ENCODE data around the gene RPS14.

Gene RPS14

DNA sequence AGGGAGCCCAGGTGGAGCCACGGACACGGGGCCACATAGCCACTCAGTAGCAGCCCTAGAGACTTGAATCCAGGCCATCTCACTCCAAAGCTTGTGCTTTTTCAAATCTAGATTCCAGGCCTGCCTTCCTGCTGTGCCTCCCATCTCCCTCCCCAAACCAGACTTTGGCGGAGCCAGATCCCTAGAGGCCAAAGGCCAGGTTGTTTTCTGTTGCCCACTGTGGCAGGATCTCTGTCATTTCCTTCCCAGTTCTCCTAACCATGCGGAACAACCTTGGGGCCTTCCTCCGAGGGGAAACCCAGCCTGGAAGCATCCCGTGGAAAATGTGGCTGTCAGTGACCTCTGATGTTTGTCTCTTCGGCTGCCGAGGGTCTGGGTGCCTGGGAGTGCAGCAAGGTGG is 16.4 kb upstream of the RPS14 start:
- TF ChIP-seq, protein P1, sequence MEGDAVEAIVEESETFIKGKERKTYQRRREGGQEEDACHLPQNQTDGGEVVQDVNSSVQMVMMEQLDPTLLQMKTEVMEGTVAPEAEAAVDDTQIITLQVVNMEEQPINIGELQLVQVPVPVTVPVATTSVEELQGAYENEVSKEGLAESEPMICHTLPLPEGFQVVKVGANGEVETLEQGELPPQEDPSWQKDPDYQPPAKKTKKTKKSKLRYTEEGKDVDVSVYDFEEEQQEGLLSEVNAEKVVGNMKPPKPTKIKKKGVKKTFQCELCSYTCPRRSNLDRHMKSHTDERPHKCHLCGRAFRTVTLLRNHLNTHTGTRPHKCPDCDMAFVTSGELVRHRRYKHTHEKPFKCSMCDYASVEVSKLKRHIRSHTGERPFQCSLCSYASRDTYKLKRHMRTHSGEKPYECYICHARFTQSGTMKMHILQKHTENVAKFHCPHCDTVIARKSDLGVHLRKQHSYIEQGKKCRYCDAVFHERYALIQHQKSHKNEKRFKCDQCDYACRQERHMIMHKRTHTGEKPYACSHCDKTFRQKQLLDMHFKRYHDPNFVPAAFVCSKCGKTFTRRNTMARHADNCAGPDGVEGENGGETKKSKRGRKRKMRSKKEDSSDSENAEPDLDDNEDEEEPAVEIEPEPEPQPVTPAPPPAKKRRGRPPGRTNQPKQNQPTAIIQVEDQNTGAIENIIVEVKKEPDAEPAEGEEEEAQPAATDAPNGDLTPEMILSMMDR (conservative IDR thresholded peaks at IDR 0.05; ENCODE audit: low read depth, low read length): no peak
- DNase-seq (ENCODE audit: low read depth): no peak
- H3K4me3 ChIP-seq (ENCODE audit: low read depth, low read length): no peak overlapping the region

DNA sequence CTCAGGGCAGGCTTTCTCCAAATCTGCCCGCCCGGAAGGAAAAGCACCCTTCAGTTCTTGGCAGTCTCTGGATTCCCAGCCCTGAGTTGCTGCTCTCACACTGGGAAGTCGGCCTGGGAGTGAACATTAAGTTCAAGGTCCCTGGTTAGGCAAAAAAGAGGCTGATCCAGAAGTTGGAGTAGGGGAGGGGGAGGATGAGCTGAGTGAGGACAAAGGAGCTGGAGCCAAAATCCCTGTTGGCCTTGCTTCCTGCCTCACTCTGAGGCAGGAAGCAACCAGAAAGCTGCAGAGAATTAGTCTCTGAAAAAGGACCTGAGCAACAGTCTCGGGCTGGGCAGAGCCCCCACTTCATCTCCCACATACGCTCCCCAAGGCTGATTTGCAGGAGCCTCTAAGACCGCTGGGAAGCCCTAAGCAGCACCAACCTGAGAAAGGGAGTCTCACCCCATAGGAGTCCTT is 15.0 kb upstream of the RPS14 start:
- H3K4me3 ChIP-seq (ENCODE audit: low read depth, low read length): no peak overlapping the region
- peak; percentile 30 for DNase-seq (ENCODE audit: low read depth)
- TF ChIP-seq, protein P1 (conservative IDR thresholded peaks at IDR 0.05; ENCODE audit: low read depth, low read length): no peak

DNA sequence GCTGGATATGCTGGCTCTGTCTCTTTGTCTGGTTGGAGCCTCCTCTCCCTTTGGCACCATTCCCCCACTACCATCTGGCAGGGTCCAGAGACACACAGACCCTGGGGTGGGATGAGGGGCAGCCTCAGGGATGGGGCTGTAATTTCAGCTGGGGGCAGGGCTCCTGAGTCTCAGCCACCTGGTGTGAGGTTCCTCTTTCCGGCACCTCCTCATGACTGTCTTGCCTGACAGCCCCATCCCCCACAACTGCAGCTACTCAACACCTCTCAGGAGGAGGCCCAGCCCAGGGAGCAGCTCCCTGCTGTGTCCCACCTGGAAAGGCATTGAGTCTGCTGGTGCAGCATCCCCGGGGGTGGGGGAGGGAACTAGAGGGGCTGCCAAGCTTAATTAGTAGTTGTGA is 11.7 kb upstream of the RPS14 start:
- H3K4me3 ChIP-seq (ENCODE audit: low read depth, low read length): no peak overlapping the region
- TF ChIP-seq, protein P1 (conservative IDR thresholded peaks at IDR 0.05; ENCODE audit: low read depth, low read length): no peak
- no peak for DNase-seq (ENCODE audit: low read depth)

DNA sequence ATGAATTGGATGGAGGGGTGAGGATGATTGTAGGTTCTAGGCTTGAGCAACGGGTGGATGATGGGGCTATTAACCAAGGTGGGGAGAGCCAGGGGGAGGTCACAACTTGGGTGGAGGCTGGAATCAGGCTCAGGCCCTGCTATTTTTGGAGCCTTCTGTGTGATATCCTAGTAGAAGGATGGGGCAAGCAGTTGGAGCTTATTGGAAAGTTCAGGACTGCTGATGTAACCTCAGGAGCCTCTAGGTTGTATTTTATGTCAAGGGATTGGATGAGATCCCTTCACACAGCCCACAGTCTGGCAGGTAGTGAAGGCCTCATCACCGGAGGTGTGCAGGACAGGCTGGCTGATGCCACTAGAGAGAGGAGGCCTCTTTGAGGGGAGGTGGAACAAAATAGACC is 11.2 kb upstream of the RPS14 start:
- no peak overlapping the region for H3K4me3 ChIP-seq (ENCODE audit: low read depth, low read length)
- DNase-seq (ENCODE audit: low read depth): no peak
- TF ChIP-seq, protein P1 (conservative IDR thresholded peaks at IDR 0.05; ENCODE audit: low read depth, low read length): no peak

DNA sequence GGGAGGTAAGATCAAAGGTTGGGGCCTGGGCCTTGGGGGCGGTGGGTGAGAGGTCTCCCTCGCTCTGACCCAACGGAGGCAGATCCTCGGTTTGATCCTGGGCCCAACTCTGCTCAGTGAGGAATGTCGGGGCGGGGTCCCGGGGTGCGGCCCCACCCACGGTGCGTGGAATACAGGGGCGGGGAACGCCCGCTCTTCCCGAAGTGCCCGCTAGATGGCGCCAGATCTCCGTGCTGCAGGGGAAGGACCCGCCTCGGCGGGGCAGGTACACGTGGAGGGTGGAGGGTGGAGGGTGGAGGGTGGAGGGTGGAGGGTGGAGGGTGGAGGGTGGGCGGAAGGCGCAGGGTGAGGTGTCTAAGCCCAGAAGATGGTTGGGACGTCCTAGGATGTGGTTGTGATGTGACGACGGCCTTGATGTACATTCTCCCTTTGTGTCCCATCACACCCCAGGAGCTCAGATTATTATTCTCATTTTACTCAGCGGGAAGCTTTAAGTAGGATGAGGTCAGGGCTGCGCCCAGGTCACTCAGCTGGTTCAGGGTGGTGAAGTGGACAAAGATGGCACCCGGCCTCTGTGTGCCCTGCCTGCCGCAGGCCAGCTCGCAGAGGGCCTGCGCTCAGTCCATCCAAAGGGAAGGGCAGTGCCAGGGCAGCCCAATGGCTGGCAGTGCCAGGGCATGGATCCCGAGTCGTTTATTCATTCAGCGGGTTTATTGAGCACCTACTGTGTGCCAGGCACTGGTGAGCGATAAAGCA is 9.4 kb upstream of the RPS14 start:
- peak overlapping the region; percentile 34 for H3K4me3 ChIP-seq (ENCODE audit: low read depth, low read length)
- DNase-seq (ENCODE audit: low read depth): peak; percentile 55
- TF ChIP-seq, protein P1 (conservative IDR thresholded peaks at IDR 0.05; ENCODE audit: low read depth, low read length): peak; percentile 80

DNA sequence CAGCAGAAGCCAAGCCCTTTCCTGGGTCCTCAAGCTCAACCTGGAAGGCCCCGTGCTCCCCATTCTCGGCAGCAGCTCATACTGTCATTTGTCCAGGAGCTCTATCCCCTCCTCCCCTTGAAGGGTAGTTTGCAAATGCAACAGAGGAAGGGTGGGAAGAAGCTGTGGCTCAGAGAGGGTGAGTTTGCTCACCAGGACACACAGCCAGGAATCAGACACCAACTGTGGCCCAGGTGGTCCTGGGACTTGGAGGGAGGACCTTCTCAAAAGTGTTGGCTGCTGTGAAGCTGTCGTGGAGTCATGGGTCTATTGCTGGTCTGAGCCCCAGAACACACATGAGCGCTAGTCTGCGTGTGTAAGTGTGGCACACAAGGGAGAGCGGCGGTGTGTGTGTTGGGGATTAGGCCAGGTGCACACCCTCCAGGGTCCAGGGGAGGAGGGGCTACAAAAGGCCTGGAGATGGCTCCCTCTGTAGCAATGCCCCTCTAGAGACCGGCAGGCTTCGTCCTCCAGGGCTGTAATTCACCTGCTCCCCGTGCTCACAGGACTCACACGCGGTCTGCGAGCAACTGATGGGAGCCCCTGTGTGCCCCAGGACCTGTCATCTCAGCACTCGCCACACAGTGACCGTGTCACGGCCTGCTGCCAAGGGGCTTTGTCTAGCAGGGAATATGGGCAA is 8.2 kb upstream of the RPS14 start:
- TF ChIP-seq, protein P1 (conservative IDR thresholded peaks at IDR 0.05; ENCODE audit: low read depth, low read length): no peak
- no peak for DNase-seq (ENCODE audit: low read depth)

More for the DNA sequence above, 8.2 kb upstream of the RPS14 start:
- H3K4me3 ChIP-seq (ENCODE audit: low read depth, low read length): no peak overlapping the region

Data from choroid plexus epithelial cell (primary cell).